Activated CD4-positive, alpha-beta T cell treated with anti-CD3 and anti-CD28 coated beads, Interleukin-2, amount 10 ng/mL, durations not matched to agents 7 days and 5 days (primary cell): ENCODE data around the gene WDR53. TPM values are rescaled to one million over a fixed set of nuclear protein-coding genes. Genes with fewer than 3 reads are reported as not detected.
"Not testable (repeated sequence)": the region's sequence is repeated elsewhere in the genome, so short reads cannot be mapped to it uniquely, and the experiment has no call there.

Source experiments
- CTCF ChIA-PET: fragments of 350-600 bp; sonication (Branson Sonifier 250); formaldehyde crosslinking; loops from one replicate; lab custom pipeline; 2021; ENCODE audit warnings: antibody characterized with exemption; lab: Charles Lee
- POLR2A ChIA-PET: fragments of 350-600 bp; sonication (Branson Sonifier 250); formaldehyde crosslinking; loops from one replicate; lab custom pipeline; 2021; ENCODE audit warnings: antibody characterized with exemption; lab: Charles Lee
- DNase-seq: peaks from one replicate; pipeline ENCODE4 v3.0.0-alpha.2; 2020
- H3K27ac Mint-ChIP-seq: one replicate; pipeline ENCODE4 v1.8.0; 2021; ENCODE audit warnings: mild to moderate bottlenecking, moderate library complexity, mixed read lengths
- H3K27me3 Mint-ChIP-seq: one replicate; pipeline ENCODE4 v1.8.0; 2021; ENCODE audit warnings: mixed read lengths
- H3K36me3 Mint-ChIP-seq: one replicate; pipeline ENCODE4 v1.8.0; 2021; ENCODE audit warnings: low read depth, mixed read lengths
- H3K4me1 Mint-ChIP-seq: one replicate; pipeline ENCODE4 v1.8.0; 2021; ENCODE audit warnings: mixed read lengths
- H3K4me3 Mint-ChIP-seq: one replicate; pipeline ENCODE4 v1.8.0; 2021; ENCODE audit warnings: mild to moderate bottlenecking, moderate library complexity, mixed read lengths
- H3K9me3 Mint-ChIP-seq: one replicate; pipeline ENCODE4 v1.8.0; 2021; ENCODE audit warnings: mixed read lengths
- total RNA-seq, 2 experiments: library from RNA; stranded (reverse); gene quantifications; one replicate each; pipeline ENCODE4 v1.2.3, GENCODE V29; 2021

WDR53 gene
- total RNA-seq, 2 experiments from 2014 or later, result 19.5 to 24.8 TPM

DNA sequence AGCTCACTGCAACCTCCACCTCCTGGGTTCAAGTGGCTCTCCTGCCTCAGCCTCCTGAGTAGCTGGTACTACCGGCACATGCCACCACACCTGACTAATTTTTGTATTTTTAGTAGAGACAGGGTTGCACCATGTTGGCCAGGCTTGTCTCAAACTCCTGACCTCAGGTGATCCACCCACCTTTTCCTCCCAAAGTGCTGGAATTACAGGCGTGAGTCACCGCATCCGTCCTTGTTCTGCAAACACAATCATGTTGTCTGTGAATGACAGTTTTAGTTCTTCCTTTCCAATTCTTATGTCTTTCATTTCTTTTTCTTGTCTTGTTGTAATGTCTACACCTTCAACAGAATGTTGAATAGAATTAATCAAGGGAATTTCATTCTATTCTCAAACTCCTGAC lies 36.9 kb downstream of the WDR53 start:
- no peak for DNase-seq
- CTCF ChIA-PET, result no interaction called here
- H3K9me3 Mint-ChIP-seq, result peaks cover 7% of the 10 kb centered on the region
- peaks cover 15% of the 10 kb centered on the region for H3K4me1 Mint-ChIP-seq
- H3K36me3 Mint-ChIP-seq, result peaks cover 3% of the 10 kb centered on the region
- peaks cover 7% of the 10 kb centered on the region for H3K27me3 Mint-ChIP-seq
- no peak overlapping the region for H3K4me3 Mint-ChIP-seq
- POLR2A ChIA-PET, result no interaction called here
- H3K27ac Mint-ChIP-seq, result no peak overlapping the region

DNA sequence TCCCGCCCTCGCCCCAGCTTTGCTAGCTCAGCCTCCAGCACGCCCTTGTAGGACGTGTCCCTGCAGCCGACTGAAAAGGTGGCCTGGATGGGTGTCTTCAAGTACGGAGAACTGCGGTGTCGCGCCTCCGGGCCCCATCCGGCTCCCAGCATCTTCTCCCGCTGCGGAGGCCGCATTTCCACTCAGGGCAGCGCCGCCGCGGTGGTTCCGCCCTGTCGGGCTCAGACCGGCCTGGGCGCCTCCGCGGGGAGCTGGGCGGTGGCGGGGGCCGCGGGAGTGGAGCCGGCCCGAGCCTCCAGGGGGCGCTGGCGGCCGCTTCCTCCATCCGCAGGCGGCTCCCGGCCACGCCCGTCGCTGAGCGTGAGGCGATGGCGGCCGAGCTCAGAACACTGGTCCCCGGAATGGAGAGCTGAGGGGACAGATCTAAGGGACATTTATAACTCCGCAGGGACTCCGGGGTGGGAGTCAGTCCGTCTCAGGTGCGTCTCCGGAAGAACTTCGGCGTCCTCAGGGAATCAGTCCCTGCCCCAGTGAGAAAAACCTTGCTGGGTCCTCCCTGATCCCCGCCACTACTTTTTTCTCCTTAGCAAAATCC lies 39.6 kb downstream of the WDR53 start:
- CTCF ChIA-PET, result interaction anchor here (0.6 to 2.3 kb wide), 57 partner anchors 8 to 808 kb away, joined by 3 to 19 read pairs (median 4); partner anchors contain the start of genes FBXO45, MUC20, RNF168 and SMCO1
- H3K27me3 Mint-ChIP-seq, result peaks cover 7% of the 10 kb centered on the region
- H3K4me3 Mint-ChIP-seq, result peak overlapping the region; percentile 69
- H3K36me3 Mint-ChIP-seq, result peaks cover 3% of the 10 kb centered on the region
- H3K9me3 Mint-ChIP-seq, result peaks cover 7% of the 10 kb centered on the region
- peaks cover 15% of the 10 kb centered on the region for H3K4me1 Mint-ChIP-seq
- peak overlapping the region; percentile 86 for H3K27ac Mint-ChIP-seq
- POLR2A ChIA-PET, result interaction anchor here (1.2 kb wide), 1 partner anchor 103 kb away, joined by 4 read pairs; no protein-coding TSS in a partner anchor
- peak; percentile 78 for DNase-seq

DNA sequence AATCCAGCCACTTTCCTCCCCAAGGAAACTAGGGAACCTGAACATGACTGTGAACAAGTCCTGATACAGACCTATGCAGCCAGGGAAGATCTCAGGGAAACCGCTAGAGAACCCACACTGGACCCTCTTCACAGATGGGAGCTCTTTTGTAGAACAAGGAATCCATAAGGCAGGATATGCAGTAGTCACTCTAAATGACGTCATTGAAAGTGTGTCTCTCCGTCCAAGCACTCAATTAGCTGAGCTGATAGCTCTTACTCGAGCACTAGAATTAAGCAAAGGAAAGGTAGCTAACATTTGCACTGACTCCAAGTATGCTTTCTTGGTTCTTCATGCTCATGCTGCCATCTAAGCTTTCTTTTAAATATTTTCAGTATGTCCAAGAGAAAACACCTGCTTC lies 43.2 kb downstream of the WDR53 start:
- DNase-seq, result no peak
- H3K36me3 Mint-ChIP-seq, result peaks cover 5% of the 10 kb centered on the region
- H3K9me3 Mint-ChIP-seq, result peaks cover 15% of the 10 kb centered on the region
- H3K27ac Mint-ChIP-seq, result no peak overlapping the region
- no peaks in the 10 kb centered on the region for H3K27me3 Mint-ChIP-seq
- ChIA-PET POLR2A (no interaction called here), CTCF (interaction anchor here (1.0 kb wide), 1 partner anchor 272 kb away, joined by 3 read pairs; no protein-coding TSS in a partner anchor)
- H3K4me1 Mint-ChIP-seq, result peaks cover 13% of the 10 kb centered on the region
- H3K4me3 Mint-ChIP-seq, result no peak overlapping the region

DNA sequence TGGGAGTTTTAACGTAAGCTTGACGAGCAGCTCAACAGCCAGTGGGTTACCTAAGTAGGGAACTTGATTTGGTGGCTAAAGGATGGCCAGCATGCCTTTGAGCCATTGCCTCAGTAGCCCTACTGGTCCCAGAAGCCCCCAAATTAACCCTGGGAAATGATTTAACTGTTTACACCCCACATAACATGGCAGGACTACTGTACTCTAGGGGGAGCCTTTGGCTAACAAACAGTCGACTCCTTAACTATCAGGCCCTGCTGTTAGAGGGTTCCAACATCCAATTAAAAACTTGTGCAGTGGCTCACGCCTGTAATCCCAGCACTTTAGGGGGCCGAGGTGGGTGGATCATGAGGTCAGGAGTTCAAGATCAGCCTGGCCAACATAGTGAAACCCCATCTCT lies 43.8 kb downstream of the WDR53 start:
- no peak overlapping the region for H3K4me3 Mint-ChIP-seq
- H3K9me3 Mint-ChIP-seq, result peaks cover 20% of the 10 kb centered on the region
- peaks cover 13% of the 10 kb centered on the region for H3K4me1 Mint-ChIP-seq
- POLR2A ChIA-PET, result no interaction called here
- peaks cover 5% of the 10 kb centered on the region for H3K36me3 Mint-ChIP-seq
- no peak for DNase-seq
- H3K27ac Mint-ChIP-seq, result no peak overlapping the region
- H3K27me3 Mint-ChIP-seq, result no peaks in the 10 kb centered on the region
- CTCF ChIA-PET, result interaction anchor here (0.6 to 1.0 kb wide), 2 partner anchors 11 to 118 kb away, joined by 3 read pairs; no protein-coding TSS in a partner anchor

DNA sequence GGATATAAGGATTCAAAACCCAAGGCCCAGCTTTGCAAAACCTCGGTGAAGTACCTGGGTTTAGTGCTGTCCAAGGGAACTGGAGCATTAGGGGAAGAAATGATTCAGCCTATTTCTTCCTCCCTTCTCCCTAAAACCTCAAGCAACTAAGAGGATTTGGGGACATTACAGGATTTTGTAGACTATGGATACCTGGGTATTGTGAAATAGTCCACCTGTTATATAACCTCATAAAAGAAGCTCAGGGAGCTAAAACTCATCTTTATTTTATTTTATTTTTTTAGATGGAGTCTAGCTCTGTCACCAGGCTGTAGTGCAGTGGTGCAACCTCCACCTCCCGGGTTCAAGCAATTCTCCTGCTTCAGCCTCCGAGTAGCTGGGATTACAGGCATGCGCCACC lies 44.5 kb downstream of the WDR53 start:
- Mint-ChIP-seq H3K4me1 (peaks cover 8% of the 10 kb centered on the region), H3K9me3 (peaks cover 26% of the 10 kb centered on the region), H3K27me3 (no peaks in the 10 kb centered on the region), H3K4me3 (no peak overlapping the region), H3K27ac (no peak overlapping the region), H3K36me3 (peaks cover 5% of the 10 kb centered on the region)
- CTCF ChIA-PET, result interaction anchor here (1.0 to 1.5 kb wide), 3 partner anchors 11 to 59 kb away, joined by 3 to 4 read pairs (median 3); no protein-coding TSS in a partner anchor
- DNase-seq, result no peak
- POLR2A ChIA-PET, result no interaction called here

DNA sequence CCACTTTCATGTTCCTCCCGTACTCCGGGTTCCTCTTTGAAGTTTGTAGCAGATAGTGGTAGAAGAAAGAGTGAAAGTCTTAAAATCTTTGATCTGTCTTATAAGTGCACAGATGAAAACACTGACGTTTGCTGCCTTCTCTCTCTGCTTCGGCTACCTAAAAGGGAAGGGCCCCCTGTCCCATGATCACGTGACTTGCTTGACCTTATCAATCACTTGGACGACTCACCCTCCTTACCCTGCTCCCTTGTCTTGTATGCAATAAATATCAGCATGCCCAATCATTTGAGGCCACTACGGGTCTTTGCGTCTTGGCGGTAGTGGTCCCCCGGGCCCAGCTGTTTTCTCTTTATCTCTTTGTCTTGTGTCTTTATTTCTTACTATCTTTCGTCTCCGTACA lies 47.1 kb downstream of the WDR53 start:
- CTCF ChIA-PET, result interaction anchor here (0.5 to 2.3 kb wide), 8 partner anchors 13 to 267 kb away, joined by 3 to 9 read pairs (median 4); partner anchors contain the start of gene RNF168
- H3K27me3 Mint-ChIP-seq, H3K36me3 Mint-ChIP-seq, POLR2A ChIA-PET, DNase-seq, H3K4me3 Mint-ChIP-seq, H3K4me1 Mint-ChIP-seq, H3K27ac Mint-ChIP-seq: not testable (repeated sequence)
- H3K9me3 Mint-ChIP-seq, result peaks cover 36% of the 10 kb centered on the region

DNA sequence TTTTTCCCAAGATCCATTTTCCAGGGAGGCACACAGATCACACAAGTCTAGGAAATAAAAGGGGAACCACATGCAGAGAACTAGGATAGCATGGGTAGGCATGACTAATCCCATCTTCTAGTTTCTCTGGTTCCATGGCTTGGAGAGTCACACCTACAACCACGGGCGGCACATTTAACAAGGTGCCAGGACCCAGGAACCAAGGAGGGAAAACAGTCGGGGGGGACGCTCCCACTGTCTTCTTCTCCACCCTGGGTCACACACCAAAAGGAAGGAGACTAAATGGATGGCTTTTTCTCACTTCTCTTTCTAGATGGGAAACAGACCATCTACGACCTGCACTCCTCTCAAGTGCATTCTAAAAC lies 48.7 kb downstream of the WDR53 start:
- no peaks in the 10 kb centered on the region for H3K4me1 Mint-ChIP-seq
- ChIA-PET POLR2A (interaction anchor here (0.6 to 0.7 kb wide), 2 partner anchors 112 to 252 kb away, joined by 5 to 12 read pairs; no protein-coding TSS in a partner anchor), CTCF (interaction anchor here (0.9 to 5.4 kb wide), 2 partner anchors 9 kb away, joined by 5 to 19 read pairs; no protein-coding TSS in a partner anchor)
- no peak for DNase-seq
- no peak overlapping the region for H3K4me3 Mint-ChIP-seq
- H3K27ac Mint-ChIP-seq, result no peak overlapping the region
- H3K36me3 Mint-ChIP-seq, result peaks cover 5% of the 10 kb centered on the region
- peaks cover 39% of the 10 kb centered on the region for H3K9me3 Mint-ChIP-seq
- peaks cover 3% of the 10 kb centered on the region for H3K27me3 Mint-ChIP-seq

DNA sequence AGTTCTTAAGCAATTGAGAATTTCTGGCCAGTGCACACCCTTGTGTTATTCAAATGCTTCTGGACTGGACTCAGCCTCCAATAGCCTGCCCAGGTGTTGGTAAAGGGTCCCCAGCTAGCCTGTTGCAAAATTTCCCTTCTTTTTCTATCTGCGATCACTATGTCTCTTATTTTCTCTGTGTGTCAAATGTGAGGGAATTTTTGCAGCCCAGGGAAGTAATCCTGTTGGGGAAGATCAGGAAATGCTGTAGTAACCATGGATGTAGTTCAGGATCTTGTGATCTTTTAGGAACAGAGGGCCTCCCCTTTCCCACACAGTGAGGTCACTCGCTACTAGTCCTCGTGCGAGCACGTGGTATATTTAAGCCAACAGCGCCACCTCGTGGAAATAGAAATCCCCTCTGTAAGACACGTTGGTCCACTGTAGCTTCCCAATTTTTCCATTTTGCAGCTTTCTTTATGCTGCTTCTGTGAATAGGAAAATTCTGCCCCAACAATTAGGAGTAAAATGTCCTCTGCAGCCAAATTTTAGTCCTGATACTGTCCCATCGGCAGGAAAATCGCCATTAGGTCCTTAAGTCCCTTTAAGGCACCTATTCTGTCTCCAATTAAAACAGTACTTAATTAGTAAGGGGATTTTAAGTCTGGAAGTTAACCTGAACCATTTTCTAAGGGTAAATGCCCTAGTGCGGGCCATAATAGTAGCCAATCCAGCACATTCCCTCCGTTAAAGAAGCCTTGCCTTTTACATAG lies 49.2 kb downstream of the WDR53 start:
- Mint-ChIP-seq H3K4me3 (no peak overlapping the region), H3K9me3 (peaks cover 43% of the 10 kb centered on the region), H3K27ac (no peak overlapping the region), H3K4me1 (no peaks in the 10 kb centered on the region), H3K27me3 (peaks cover 3% of the 10 kb centered on the region), H3K36me3 (peaks cover 5% of the 10 kb centered on the region)
- CTCF ChIA-PET, result interaction anchor here (0.6 to 5.4 kb wide), 5 partner anchors 9 to 766 kb away, joined by 3 to 19 read pairs (median 3); no protein-coding TSS in a partner anchor
- POLR2A ChIA-PET, result interaction anchor here (0.6 to 0.7 kb wide), 2 partner anchors 113 to 251 kb away, joined by 5 to 12 read pairs; no protein-coding TSS in a partner anchor
- DNase-seq, result peak; percentile 73

DNA sequence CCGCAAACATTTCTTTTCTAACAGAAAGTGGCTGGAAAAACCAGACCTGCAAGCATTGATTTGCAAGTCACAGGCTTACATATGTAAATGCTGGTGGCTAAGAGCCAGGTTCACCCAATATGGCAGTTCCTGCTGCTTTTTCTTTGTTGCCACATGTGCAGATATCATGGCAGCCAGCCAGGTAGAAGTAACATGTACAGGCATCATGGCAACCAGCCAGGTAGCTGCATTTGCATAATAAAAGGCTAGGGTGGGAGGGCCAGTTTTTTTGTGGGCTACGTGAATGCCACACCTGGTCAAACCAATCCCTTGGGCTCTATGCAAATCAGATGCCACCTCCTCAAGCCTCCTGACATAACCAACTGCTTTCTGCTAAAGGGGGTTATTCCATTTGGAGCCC lies 50.4 kb downstream of the WDR53 start:
- Mint-ChIP-seq H3K4me3 (no peak overlapping the region), H3K27ac (no peak overlapping the region), H3K4me1 (no peaks in the 10 kb centered on the region), H3K36me3 (peaks cover 5% of the 10 kb centered on the region), H3K9me3 (peaks cover 46% of the 10 kb centered on the region), H3K27me3 (peaks cover 3% of the 10 kb centered on the region)
- ChIA-PET POLR2A (no interaction called here), CTCF (interaction anchor here (0.7 to 5.4 kb wide), 4 partner anchors 11 to 350 kb away, joined by 3 to 19 read pairs (median 3); no protein-coding TSS in a partner anchor)
- no peak for DNase-seq

DNA sequence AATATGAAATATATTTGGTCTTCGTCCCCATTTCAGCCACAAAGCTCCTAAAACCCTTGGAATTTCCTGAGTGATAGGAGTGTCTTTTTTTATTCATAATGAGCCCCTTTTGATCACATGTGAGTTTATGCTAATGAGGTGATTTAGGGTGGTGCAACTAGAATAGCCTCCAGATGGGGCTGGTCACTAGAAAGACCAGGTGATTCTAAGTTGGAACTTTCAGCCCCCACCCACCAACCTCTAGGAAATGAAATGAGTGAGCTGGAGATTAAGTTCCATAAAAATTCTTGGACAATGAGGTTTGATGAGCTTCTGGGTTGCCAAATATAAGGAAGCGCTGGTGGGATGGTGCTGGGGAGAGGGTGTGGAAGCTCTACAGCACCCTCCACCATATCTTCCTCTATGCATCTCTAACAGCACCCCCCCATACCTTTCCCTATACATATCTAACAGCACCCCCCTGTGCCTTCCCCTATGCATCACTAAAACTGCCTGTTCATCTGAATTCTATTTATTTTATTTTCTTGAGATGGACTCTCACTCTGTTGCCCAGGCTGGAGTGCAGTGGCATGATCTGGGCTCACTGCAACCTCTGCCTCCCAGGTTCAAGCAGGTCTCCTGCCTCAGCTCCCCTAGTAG lies 51.1 kb downstream of the WDR53 start:
- Mint-ChIP-seq H3K27me3 (peaks cover 3% of the 10 kb centered on the region), H3K9me3 (peaks cover 46% of the 10 kb centered on the region), H3K36me3 (peaks cover 5% of the 10 kb centered on the region), H3K4me3 (no peak overlapping the region), H3K4me1 (no peaks in the 10 kb centered on the region), H3K27ac (no peak overlapping the region)
- DNase-seq, result no peak
- POLR2A ChIA-PET, result no interaction called here
- CTCF ChIA-PET, result interaction anchor here (0.6 to 5.4 kb wide), 7 partner anchors 11 to 351 kb away, joined by 3 to 19 read pairs (median 3); no protein-coding TSS in a partner anchor

DNA sequence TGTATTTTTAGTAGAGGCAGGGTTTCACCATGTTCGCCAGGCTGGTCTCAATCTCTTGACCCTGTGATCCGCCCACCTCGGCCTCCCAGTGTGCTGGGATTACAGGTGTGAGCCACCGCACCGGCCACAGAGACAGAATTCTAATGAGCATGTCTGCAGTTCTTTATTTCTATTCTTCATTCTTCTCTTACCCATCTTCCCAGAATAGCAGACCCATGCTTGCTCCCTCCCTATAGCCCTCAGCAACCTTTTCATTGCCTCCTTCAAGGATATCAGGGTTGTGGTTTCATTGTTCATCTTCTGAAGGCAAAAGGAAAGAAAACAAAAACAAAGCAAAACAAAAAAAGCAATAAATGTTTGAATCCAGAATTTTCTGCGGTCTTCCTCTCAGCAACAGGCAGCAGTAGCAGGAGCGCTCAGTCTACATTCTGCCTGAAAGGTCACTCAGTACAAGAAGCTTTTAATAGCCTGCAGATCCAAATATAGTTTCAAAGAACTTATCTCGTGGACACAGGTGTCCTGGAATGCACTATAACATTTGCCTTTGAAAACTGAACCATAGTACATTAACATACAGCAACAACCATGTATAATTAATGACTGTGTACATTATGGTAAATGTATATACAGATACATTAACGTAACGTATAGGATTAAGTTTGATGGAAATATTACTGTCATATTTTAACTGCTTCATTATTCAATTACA lies 53.3 kb downstream of the WDR53 start, which contains the start of gene SMCO1:
SMCO1 (minus strand) TSS at position 434 of the 709 bp plus-strand sequence; CDS start at position 297, 137 bp downstream.
- H3K27me3 Mint-ChIP-seq, result peaks cover 5% of the 10 kb centered on the region
- POLR2A ChIA-PET, result no interaction called here

DNA sequence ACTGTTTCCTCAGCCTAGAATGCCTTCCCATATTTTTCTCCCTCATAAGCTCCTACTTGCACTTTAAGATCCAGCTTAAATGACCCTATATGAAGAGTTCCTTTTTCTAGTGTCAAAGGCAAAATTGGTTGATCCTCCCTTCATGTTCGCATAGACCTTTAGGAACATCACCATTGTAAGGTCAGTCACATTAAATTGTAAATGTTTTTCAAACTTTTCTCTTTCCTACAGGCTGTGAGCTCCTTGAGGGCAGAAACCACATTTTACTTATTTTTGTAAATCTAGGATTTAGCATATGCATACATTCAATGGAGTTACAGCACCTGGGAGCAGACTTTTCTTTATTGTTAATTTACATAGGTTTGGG lies 54.0 kb downstream of the WDR53 start:
- Mint-ChIP-seq H3K4me3 (no peak overlapping the region), H3K27ac (no peak overlapping the region), H3K36me3 (no peaks in the 10 kb centered on the region), H3K27me3 (peaks cover 5% of the 10 kb centered on the region), H3K9me3 (peaks cover 27% of the 10 kb centered on the region), H3K4me1 (peaks cover 3% of the 10 kb centered on the region)
- ChIA-PET CTCF (interaction anchor here (1.0 to 5.4 kb wide), 3 partner anchors 8 to 14 kb away, joined by 3 to 19 read pairs (median 5); no protein-coding TSS in a partner anchor), POLR2A (no interaction called here)
- DNase-seq, result no peak

More for the DNA sequence above, 53.3 kb downstream of the WDR53 start, which contains the start of gene SMCO1:
- H3K27ac Mint-ChIP-seq, result no peak within 1 kb of the TSS
- H3K4me3 Mint-ChIP-seq, result no peak within 1 kb of the TSS
- CTCF ChIA-PET, result interaction anchor here (5.4 kb wide), 1 partner anchor 13 kb away, joined by 19 read pairs; no protein-coding TSS in a partner anchor
- peaks cover 3% of the 10 kb centered on the region for H3K4me1 Mint-ChIP-seq
- H3K9me3 Mint-ChIP-seq, result peaks cover 32% of the 10 kb centered on the region
- no peaks in the 10 kb centered on the region for H3K36me3 Mint-ChIP-seq
- no peak for DNase-seq
